Activated naive CD4-positive, alpha-beta T cell treated with anti-CD3 and anti-CD28 coated beads, Interleukin-2, amount 10 ng/mL, durations not matched to agents 7 days and 5 days (primary cell): ENCODE measurements around the gene SLC47A1.
"Not testable (repeated sequence)": the region's sequence is repeated elsewhere in the genome, so short reads cannot be mapped to it uniquely, and the experiment has no call there.

Experiments used
- CTCF ChIA-PET: fragments of 350-600 bp; sonication (Branson Sonifier 250); formaldehyde crosslinking; loops from one replicate; lab custom pipeline; 2021; ENCODE audit warnings: antibody characterized with exemption; lab: Charles Lee
- DNase-seq: peaks from one replicate; pipeline ENCODE4 v3.0.0-alpha.2; 2020
- H3K27ac Mint-ChIP-seq: one replicate; pipeline ENCODE4 v1.8.0; 2021; ENCODE audit warnings: mild to moderate bottlenecking, moderate library complexity, mixed read lengths
- H3K27me3 Mint-ChIP-seq: one replicate; pipeline ENCODE4 v1.8.0; 2021; ENCODE audit warnings: mild to moderate bottlenecking, mixed read lengths
- H3K36me3 Mint-ChIP-seq: one replicate; pipeline ENCODE4 v1.8.0; 2021; ENCODE audit warnings: mixed read lengths
- H3K4me1 Mint-ChIP-seq: one replicate; pipeline ENCODE4 v1.8.0; 2021; ENCODE audit warnings: mixed read lengths
- H3K4me3 Mint-ChIP-seq: one replicate; pipeline ENCODE4 v1.8.0; 2021; ENCODE audit warnings: mild to moderate bottlenecking, moderate library complexity, mixed read lengths
- H3K9me3 Mint-ChIP-seq: one replicate; pipeline ENCODE4 v1.8.0; 2021; ENCODE audit warnings: mixed read lengths

The SLC47A1 gene

GRCh38 chr17:19507775-19508576, 25.7 kb upstream of the SLC47A1 start:
- Mint-ChIP-seq H3K27me3 (peaks cover 58% of the 10 kb centered on the region), H3K9me3 (no peaks in the 10 kb centered on the region), H3K4me3 (peak overlapping the region; percentile 73), H3K4me1 (peaks cover 8% of the 10 kb centered on the region), H3K27ac (peak overlapping the region; percentile 91), H3K36me3 (peaks cover 3% of the 10 kb centered on the region)
- peak; percentile 85 for DNase-seq
- CTCF ChIA-PET = no interaction called here

GRCh38 chr17:19508577-19508867, 25.1 kb upstream of the SLC47A1 start:
- CTCF ChIA-PET = no interaction called here
- peak overlapping the region; percentile 47 for H3K27ac Mint-ChIP-seq

GRCh38 chr17:19509281-19509852, 24.3 kb upstream of the SLC47A1 start:
- CTCF ChIA-PET, H3K36me3 Mint-ChIP-seq, H3K4me1 Mint-ChIP-seq, H3K4me3 Mint-ChIP-seq, H3K27ac Mint-ChIP-seq, H3K9me3 Mint-ChIP-seq, DNase-seq: not testable (repeated sequence)
- peaks cover 54% of the 10 kb centered on the region for H3K27me3 Mint-ChIP-seq

More at GRCh38 chr17:19508577-19508867, 25.1 kb upstream of the SLC47A1 start:
- DNase-seq = no peak
- Mint-ChIP-seq H3K9me3 (no peaks in the 10 kb centered on the region), H3K4me1 (peaks cover 8% of the 10 kb centered on the region), H3K27me3 (peaks cover 58% of the 10 kb centered on the region), H3K36me3 (peaks cover 3% of the 10 kb centered on the region), H3K4me3 (peak overlapping the region; percentile 73)

GRCh38 chr17:19510903-19511302, 22.8 kb upstream of the SLC47A1 start:
- H3K27ac Mint-ChIP-seq = no peak overlapping the region
- peaks cover 8% of the 10 kb centered on the region for H3K4me1 Mint-ChIP-seq
- no peak overlapping the region for H3K4me3 Mint-ChIP-seq
- H3K9me3 Mint-ChIP-seq = no peaks in the 10 kb centered on the region
- CTCF ChIA-PET = interaction anchor here (0.7 to 3.9 kb wide), 3 partner anchors 136 to 256 kb away, joined by 3 to 46 read pairs (median 29); no protein-coding TSS in a partner anchor
- H3K36me3 Mint-ChIP-seq = peaks cover 3% of the 10 kb centered on the region
- no peak for DNase-seq
- peaks cover 46% of the 10 kb centered on the region for H3K27me3 Mint-ChIP-seq

GRCh38 chr17:19513897-19514488, 19.7 kb upstream of the SLC47A1 start:
- Mint-ChIP-seq H3K4me3 (no peak overlapping the region), H3K27ac (no peak overlapping the region), H3K36me3 (no peaks in the 10 kb centered on the region), H3K9me3 (no peaks in the 10 kb centered on the region), H3K4me1 (no peaks in the 10 kb centered on the region), H3K27me3 (peaks cover 25% of the 10 kb centered on the region)
- CTCF ChIA-PET = interaction anchor here (1.0 to 3.9 kb wide), 8 partner anchors 9 to 259 kb away, joined by 3 to 46 read pairs (median 9); partner anchors contain the start of genes ALDH3A2 and B9D1
- peak; percentile 77 for DNase-seq

GRCh38 chr17:19517699-19518098, 16.0 kb upstream of the SLC47A1 start:
- H3K27ac Mint-ChIP-seq = no peak overlapping the region
- no peaks in the 10 kb centered on the region for H3K9me3 Mint-ChIP-seq
- H3K4me1 Mint-ChIP-seq = no peaks in the 10 kb centered on the region
- CTCF ChIA-PET = interaction anchor here (3.4 to 3.8 kb wide), 2 partner anchors 246 to 249 kb away, joined by 14 to 23 read pairs; no protein-coding TSS in a partner anchor
- no peaks in the 10 kb centered on the region for H3K36me3 Mint-ChIP-seq
- no peak for DNase-seq
- H3K27me3 Mint-ChIP-seq = peaks cover 25% of the 10 kb centered on the region
- H3K4me3 Mint-ChIP-seq = no peak overlapping the region

- not testable (repeated sequence) for DNase-seq, H3K4me1 Mint-ChIP-seq, H3K36me3 Mint-ChIP-seq, H3K9me3 Mint-ChIP-seq, H3K27ac Mint-ChIP-seq, H3K4me3 Mint-ChIP-seq
- CTCF ChIA-PET = interaction anchor here (0.6 to 1.2 kb wide), 4 partner anchors 225 to 416 kb away, joined by 3 to 5 read pairs (median 4); no protein-coding TSS in a partner anchor
- H3K27me3 Mint-ChIP-seq = peaks cover 33% of the 10 kb centered on the region
Observed at GRCh38 chr17:19519388-19520291, 14.0 kb upstream of the SLC47A1 start.

- DNase-seq = no peak
- Mint-ChIP-seq H3K4me3 (no peak overlapping the region), H3K9me3 (no peaks in the 10 kb centered on the region), H3K27ac (no peak overlapping the region), H3K27me3 (peaks cover 36% of the 10 kb centered on the region), H3K4me1 (no peaks in the 10 kb centered on the region), H3K36me3 (no peaks in the 10 kb centered on the region)
- CTCF ChIA-PET = no interaction called here
Observed at GRCh38 chr17:19520641-19521040, 13.0 kb upstream of the SLC47A1 start.

GRCh38 chr17:19523690-19524089, 10.0 kb upstream of the SLC47A1 start:
- Mint-ChIP-seq H3K36me3 (no peaks in the 10 kb centered on the region), H3K9me3 (no peaks in the 10 kb centered on the region), H3K4me1 (no peaks in the 10 kb centered on the region), H3K27me3 (peaks cover 40% of the 10 kb centered on the region), H3K27ac (no peak overlapping the region), H3K4me3 (no peak overlapping the region)
- DNase-seq = no peak
- CTCF ChIA-PET = interaction anchor here (2.9 kb wide), 1 partner anchor 11 kb away, joined by 7 read pairs; no protein-coding TSS in a partner anchor

- CTCF ChIA-PET, H3K4me3 Mint-ChIP-seq: not testable (repeated sequence)
Observed at GRCh38 chr17:19526950-19527349, 6.7 kb upstream of the SLC47A1 start.

GRCh38 chr17:19531780-19532501, 1.7 kb upstream of the SLC47A1 start:
- CTCF ChIA-PET = no interaction called here
- DNase-seq = no peak
- H3K36me3 Mint-ChIP-seq = no peaks in the 10 kb centered on the region

More at GRCh38 chr17:19526950-19527349, 6.7 kb upstream of the SLC47A1 start:
- H3K36me3 Mint-ChIP-seq, H3K27ac Mint-ChIP-seq, H3K4me1 Mint-ChIP-seq, DNase-seq, H3K9me3 Mint-ChIP-seq: not testable (repeated sequence)
- H3K27me3 Mint-ChIP-seq = peaks cover 49% of the 10 kb centered on the region

GRCh38 chr17:19533036-19533717, 477 bp upstream of the SLC47A1 start:
- DNase-seq = no peak
- Mint-ChIP-seq H3K4me1 (peaks cover 15% of the 10 kb centered on the region), H3K9me3 (no peaks in the 10 kb centered on the region), H3K27ac (no peak overlapping the region), H3K27me3 (peaks cover 82% of the 10 kb centered on the region), H3K36me3 (no peaks in the 10 kb centered on the region), H3K4me3 (peak overlapping the region; percentile 26)
- CTCF ChIA-PET = no interaction called here

More at GRCh38 chr17:19531780-19532501, 1.7 kb upstream of the SLC47A1 start:
- Mint-ChIP-seq H3K4me3 (no peak overlapping the region), H3K9me3 (no peaks in the 10 kb centered on the region), H3K27me3 (peaks cover 78% of the 10 kb centered on the region), H3K4me1 (peaks cover 15% of the 10 kb centered on the region), H3K27ac (no peak overlapping the region)
